Upper lobe of left lung (tissue), 4 donors: ENCODE results near the gene PDPK1.
"Not testable (repeated sequence)": the region's sequence is repeated elsewhere in the genome, so short reads cannot be mapped to it uniquely, and the experiment has no call there.

ENCODE experiments used
- EP300 ChIP-seq, 4 donors: sonication (generic); formaldehyde crosslinking; IDR thresholded peaks; one replicate each; pipeline ENCODE4 v1.5.1; 2017; ENCODE audit warnings: antibody characterized with exemption in 4 of 4, control low read depth in 2 of 4
- POLR2A ChIP-seq, 4 donors: fragments of 450-650 bp; IDR thresholded peaks; one replicate each; pipeline ENCODE4 v1.5.1; 2016 to 2017; ENCODE audit warnings: antibody characterized with exemption in 4 of 4, mild to moderate bottlenecking in 2 of 4
- TF ChIP-seq, protein P1 (sequence below), 6 experiments: fragments of 450-650 bp in 4 of 6; fragments of 200-600 bp in 2 of 6; sonication (generic) in 2 of 6; IDR thresholded peaks; one replicate each; pipeline ENCODE4 v1.5.1; 2016 to 2019; ENCODE audit warnings: antibody characterized with exemption in 6 of 6

DNA sequence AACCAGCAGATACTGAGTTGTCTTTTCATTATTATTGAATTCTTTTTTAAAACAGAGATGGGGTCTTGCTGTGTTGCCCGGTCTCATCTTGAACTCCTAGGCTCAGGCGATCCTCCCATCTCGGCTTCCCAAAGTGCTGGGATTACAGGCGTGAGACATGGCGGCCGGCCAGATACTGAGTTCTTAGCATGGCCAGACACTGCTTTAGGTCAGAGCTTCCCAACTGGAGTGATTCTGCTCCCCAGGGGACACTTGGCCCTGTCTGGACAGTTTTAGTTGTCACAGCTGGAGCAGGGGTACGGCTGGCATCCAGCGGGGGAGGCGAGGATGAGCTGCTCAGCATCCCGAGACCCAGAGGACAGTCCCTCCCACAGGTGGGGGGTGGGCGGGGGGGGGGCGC lies 41.1 kb downstream of the PDPK1 start:
- not testable (repeated sequence) for TF ChIP-seq POLR2A, EP300 (IDR thresholded peaks at IDR 0.05)
- TF ChIP-seq, protein P1, sequence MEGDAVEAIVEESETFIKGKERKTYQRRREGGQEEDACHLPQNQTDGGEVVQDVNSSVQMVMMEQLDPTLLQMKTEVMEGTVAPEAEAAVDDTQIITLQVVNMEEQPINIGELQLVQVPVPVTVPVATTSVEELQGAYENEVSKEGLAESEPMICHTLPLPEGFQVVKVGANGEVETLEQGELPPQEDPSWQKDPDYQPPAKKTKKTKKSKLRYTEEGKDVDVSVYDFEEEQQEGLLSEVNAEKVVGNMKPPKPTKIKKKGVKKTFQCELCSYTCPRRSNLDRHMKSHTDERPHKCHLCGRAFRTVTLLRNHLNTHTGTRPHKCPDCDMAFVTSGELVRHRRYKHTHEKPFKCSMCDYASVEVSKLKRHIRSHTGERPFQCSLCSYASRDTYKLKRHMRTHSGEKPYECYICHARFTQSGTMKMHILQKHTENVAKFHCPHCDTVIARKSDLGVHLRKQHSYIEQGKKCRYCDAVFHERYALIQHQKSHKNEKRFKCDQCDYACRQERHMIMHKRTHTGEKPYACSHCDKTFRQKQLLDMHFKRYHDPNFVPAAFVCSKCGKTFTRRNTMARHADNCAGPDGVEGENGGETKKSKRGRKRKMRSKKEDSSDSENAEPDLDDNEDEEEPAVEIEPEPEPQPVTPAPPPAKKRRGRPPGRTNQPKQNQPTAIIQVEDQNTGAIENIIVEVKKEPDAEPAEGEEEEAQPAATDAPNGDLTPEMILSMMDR (IDR thresholded peaks at IDR 0.05) = not testable (repeated sequence)
